ENCODE results near the gene PIK3R2.
A peak's percentile ranks its signal among the peaks of the same experiment; 100 is the strongest.

The PIK3R2 gene

GRCh38 chr19:18173054-18173571 lies 20.1 kb downstream of the PIK3R2 start:
- DNase-seq (ENCODE audit: low read depth): no peak

- DNase-seq (ENCODE audit: low read depth): no peak
Measured at GRCh38 chr19:18173572-18174288, 20.8 kb downstream of the PIK3R2 start, which contains the start of gene IFI30. Gene IFI30 (plus strand): TSS chr19:18173813. CDS start chr19:18173842, 29 bp downstream.

GRCh38 chr19:18174983-18175382 lies 22.0 kb downstream of the PIK3R2 start:
- no peak for DNase-seq (ENCODE audit: low read depth)

- no peak for DNase-seq (ENCODE audit: low read depth)
Measured at GRCh38 chr19:18176367-18177310, 23.7 kb downstream of the PIK3R2 start.

GRCh38 chr19:18179957-18180356 lies 27.0 kb downstream of the PIK3R2 start:
- no peak for DNase-seq (ENCODE audit: low read depth)

- no peak for DNase-seq (ENCODE audit: low read depth)
Measured at GRCh38 chr19:18183529-18183928, 30.6 kb downstream of the PIK3R2 start.

GRCh38 chr19:18185538-18185937 lies 32.6 kb downstream of the PIK3R2 start:
- DNase-seq (ENCODE audit: low read depth): no peak

- DNase-seq (ENCODE audit: low read depth): no peak
Measured at GRCh38 chr19:18190278-18190677, 37.3 kb downstream of the PIK3R2 start.

GRCh38 chr19:18191640-18192062 lies 38.7 kb downstream of the PIK3R2 start:
- DNase-seq (ENCODE audit: low read depth): no peak

GRCh38 chr19:18192673-18193387 lies 39.9 kb downstream of the PIK3R2 start, which contains the start of gene MPV17L2:
Gene MPV17L2 (plus strand): TSS chr19:18193218. CDS start chr19:18193282, 64 bp downstream.
- peak; percentile 98 for DNase-seq (ENCODE audit: low read depth)

GRCh38 chr19:18193388-18194180 lies 40.6 kb downstream of the PIK3R2 start:
- no peak for DNase-seq (ENCODE audit: low read depth)

- no peak for DNase-seq (ENCODE audit: low read depth)
Measured at GRCh38 chr19:18194181-18194530, 41.2 kb downstream of the PIK3R2 start.

GRCh38 chr19:18194554-18195238 lies 41.7 kb downstream of the PIK3R2 start:
- DNase-seq (ENCODE audit: low read depth): no peak

GRCh38 chr19:18196511-18196845 lies 43.5 kb downstream of the PIK3R2 start:
- no peak for DNase-seq (ENCODE audit: low read depth)

- DNase-seq (ENCODE audit: low read depth): no peak
Measured at GRCh38 chr19:18197306-18197705, 44.3 kb downstream of the PIK3R2 start.

- DNase-seq (ENCODE audit: low read depth): no peak
Measured at GRCh38 chr19:18197941-18198340, 45.0 kb downstream of the PIK3R2 start.

GRCh38 chr19:18198374-18198773 lies 45.4 kb downstream of the PIK3R2 start:
- DNase-seq (ENCODE audit: low read depth): no peak

- no peak for DNase-seq (ENCODE audit: low read depth)
Measured at GRCh38 chr19:18202397-18202777, 49.4 kb downstream of the PIK3R2 start.

- DNase-seq (ENCODE audit: low read depth): no peak
Measured at GRCh38 chr19:18202778-18203407, 49.9 kb downstream of the PIK3R2 start.

GRCh38 chr19:18203408-18203862 lies 50.5 kb downstream of the PIK3R2 start:
- no peak for DNase-seq (ENCODE audit: low read depth)

All from HS-27A (cell line).